CD14-positive monocyte (primary cell): ENCODE measurements around the gene FARP2. TPM values are rescaled to one million over a fixed set of nuclear protein-coding genes. Genes with fewer than 3 reads are reported as not detected.
A peak's percentile ranks its signal among the peaks of the same experiment; 100 is the strongest.

Source experiments
- DNase-seq, 3 donors: peaks; one replicate each; pipeline ENCODE4 v3.0.0-alpha.2; 2011 to 2022
- H2AFZ ChIP-seq: 2 replicates; pipeline ENCODE4 v1.6.0; 2012; ENCODE audit warnings: mild to moderate bottlenecking, low read depth, low read length, inconsistent platforms; ENCODE audit not compliant: insufficient read depth, poor library complexity, severe bottlenecking
- H3K27ac ChIP-seq, 2 donors: 1 replicate in 1 of 2; 2 replicates in 1 of 2; pipeline ENCODE4 v1.5.1; 2012 to 2013; ENCODE audit warnings: low read length in 2 of 2, control low read depth in 1 of 2, inconsistent platforms in 1 of 2, low read depth in 1 of 2, mild to moderate bottlenecking in 1 of 2
- H3K27me3 ChIP-seq, 2 donors: one replicate each; pipeline versions ENCODE4 v1.6.0 to v1.6.1; 2011 to 2013; ENCODE audit warnings: low read length in 2 of 2; ENCODE audit not compliant: control insufficient read depth in 2 of 2, insufficient read depth in 2 of 2
- H3K36me3 ChIP-seq, 2 donors: replicated peaks in 1 of 2; 1 replicate in 1 of 2; 2 replicates in 1 of 2; pipeline versions ENCODE4 v1.5.1 to v1.6.1; 2012 to 2013; ENCODE audit warnings: low read length in 2 of 2, control low read depth in 1 of 2, inconsistent platforms in 1 of 2, mild to moderate bottlenecking in 1 of 2; ENCODE audit not compliant: insufficient read depth in 2 of 2, control insufficient read depth in 1 of 2
- H3K4me1 ChIP-seq, 2 donors: 1 replicate in 1 of 2; 2 replicates in 1 of 2; pipeline versions ENCODE4 v1.5.1 to v1.6.1; 2012 to 2013; ENCODE audit warnings: low read length in 2 of 2, control low read depth in 1 of 2, inconsistent platforms in 1 of 2, mild to moderate bottlenecking in 1 of 2, moderate library complexity in 1 of 2; ENCODE audit not compliant: insufficient read depth in 2 of 2, control insufficient read depth in 1 of 2
- H3K4me2 ChIP-seq: replicated peaks from 2 replicates; pipeline ENCODE3; 2012; ENCODE audit warnings: low read length, moderate library complexity, mild to moderate bottlenecking; ENCODE audit not compliant: poor library complexity, severe bottlenecking; ENCODE audit errors: extremely low read depth
- H3K4me3 ChIP-seq, 3 experiments: fragments of 200-600 bp in 1 of 3; sonication (generic) in 1 of 3; replicated peaks in 1 of 3; 1 replicate in 2 of 3; 2 replicates in 1 of 3; pipeline ENCODE4 v1.5.1; 2011 to 2013; ENCODE audit warnings: low read length in 3 of 3, mild to moderate bottlenecking in 3 of 3, control low read depth in 2 of 3, low read depth in 2 of 3, inconsistent platforms in 1 of 3, moderate library complexity in 1 of 3
- H3K79me2 ChIP-seq: 2 replicates; pipeline ENCODE4 v1.6.0; 2012; ENCODE audit warnings: mild to moderate bottlenecking, control low read depth, inconsistent platforms, low read length, moderate library complexity; ENCODE audit not compliant: insufficient read depth
- H3K9ac ChIP-seq: 2 replicates; pipeline ENCODE4 v1.6.0; 2017; ENCODE audit warnings: low read length, mild to moderate bottlenecking; ENCODE audit not compliant: insufficient read depth, poor library complexity, severe bottlenecking
- H3K9me3 ChIP-seq, 2 donors: replicated peaks in 1 of 2; 1 replicate in 1 of 2; 2 replicates in 1 of 2; pipeline versions ENCODE4 v1.5.1 to v1.6.1; 2012 to 2013; ENCODE audit warnings: low read length in 2 of 2, control low read depth in 1 of 2; ENCODE audit not compliant: control insufficient read depth in 1 of 2, insufficient read depth in 1 of 2
- H4K20me1 ChIP-seq: 2 replicates; pipeline ENCODE4 v1.6.0; 2012; ENCODE audit warnings: mild to moderate bottlenecking, low read length, control low read depth, moderate library complexity; ENCODE audit not compliant: insufficient read depth
- H3K27ac Mint-ChIP-seq, 7 donors: one replicate each; pipeline ENCODE4 v1.8.0; 2020; ENCODE audit warnings: mild to moderate bottlenecking in 7 of 7, mixed read lengths in 7 of 7, moderate library complexity in 6 of 7, inconsistent platforms in 2 of 7
- H3K27me3 Mint-ChIP-seq, 3 donors: one replicate each; pipeline ENCODE4 v1.8.0; 2021 to 2022; ENCODE audit warnings: low read depth in 3 of 3, mild to moderate bottlenecking in 3 of 3, mixed read lengths in 3 of 3, moderate library complexity in 3 of 3, inconsistent platforms in 1 of 3
- H3K36me3 Mint-ChIP-seq, 2 donors: one replicate each; pipeline ENCODE4 v1.8.0; 2020; ENCODE audit warnings: mixed read lengths in 2 of 2, inconsistent platforms in 1 of 2, mild to moderate bottlenecking in 1 of 2
- H3K4me1 Mint-ChIP-seq: one replicate; pipeline ENCODE4 v1.8.0; 2020; ENCODE audit warnings: mild to moderate bottlenecking, mixed read lengths
- H3K4me3 Mint-ChIP-seq, 2 donors: one replicate each; pipeline ENCODE4 v1.8.0; 2020; ENCODE audit warnings: mild to moderate bottlenecking in 2 of 2, mixed read lengths in 2 of 2, moderate library complexity in 1 of 2
- H3K9me3 Mint-ChIP-seq, 7 donors: one replicate each; pipeline ENCODE4 v1.8.0; 2020 to 2022; ENCODE audit warnings: mixed read lengths in 7 of 7, mild to moderate bottlenecking in 6 of 7, moderate library complexity in 6 of 7, inconsistent platforms in 2 of 7
- CTCF ChIP-seq: fragments of 200-600 bp; IDR thresholded peaks from one replicate; pipeline ENCODE4 v1.8.0; 2022; ENCODE audit warnings: antibody characterized with exemption, mild to moderate bottlenecking
- WGBS: methylation state at CpG from one replicate; pipeline ENCODE4 v1.1.5; 2013; ENCODE audit warnings: missing lambda C conversion rate; ENCODE audit not compliant: insufficient coverage; 5-methylcytosine and 5-hydroxymethylcytosine counted together
- intact Hi-C, 2 donors: fragments of 100-400 bp; cut with micrococcal nuclease; formaldehyde crosslinking; loops; one replicate each; pipeline versions ENCODE4 v1.15.0 to v1.15.1; 2023
- polyA plus RNA-seq, 3 donors: library from polyadenylated mRNA; depleted of rRNA in 1 of 3; unstranded in 2 of 3; stranded (reverse) in 1 of 3; fragments of 300-500 nt in 2 of 3; fragments of >200 nt in 1 of 3; fragmentation: Illumina TruSeq in 2 of 3; gene quantifications; 1 replicate in 2 of 3; 2 replicates in 1 of 3; pipeline ENCODE4 v1.2.3, GENCODE V29; 2012 to 2021

Gene FARP2
- polyA plus RNA-seq, 3 donors: 6.7 to 8.5 (median 7.3) TPM

GRCh38 chr2:241356871-241357260 lies 781 bp downstream of the FARP2 start:
- Histone ChIP-seq H3K4me1 (peaks cover 29 to 33% of the 10 kb centered on the region in 2 donors), H4K20me1 (peaks cover 21% of the 10 kb centered on the region), H3K9me3 (no peaks in the 10 kb centered on the region), H3K9ac (peak overlapping the region; percentile 80), H3K4me3 (peak overlapping the region; percentile 48 to 82 (median 77)), H3K79me2 (peaks cover 21% of the 10 kb centered on the region), H2AFZ (peak overlapping the region; percentile 70), H3K27me3 (no peaks in the 10 kb centered on the region), H3K4me2 (peak overlapping the region; percentile 89), H3K36me3 (peaks cover 20 to 30% of the 10 kb centered on the region in 2 donors), H3K27ac (peak overlapping the region in 1 of 2 donors; percentile 73)
- H3K9me3 Mint-ChIP-seq: peaks cover 0 to 2% (median 0%) of the 10 kb centered on the region in 7 donors
- intact Hi-C loops: loop anchor here (2.0 to 10.0 kb wide), 8 partner anchors 42 to 378 kb away; partner anchors contain the start of genes ATG4B (in 2 of the 2), HDLBP (in 2 of the 2), SEPTIN2 (in 2 of the 2) and THAP4 (in 2 of the 2)
- no peak for TF ChIP-seq CTCF
- H3K4me3 Mint-ChIP-seq: peak overlapping the region; percentile 80 to 89
- peaks cover 29 to 30% of the 10 kb centered on the region in 2 donors for H3K36me3 Mint-ChIP-seq
- H3K27ac Mint-ChIP-seq: peak overlapping the region in 6 of 7 donors; percentile 20 to 75 (median 59)
- no peak for DNase-seq
- H3K27me3 Mint-ChIP-seq: peaks cover 0 to 4% (median 0%) of the 10 kb centered on the region in 3 donors
- 49% methylated on average over 2 of the region's 5 CpGs for WGBS
- H3K4me1 Mint-ChIP-seq: peaks cover 35% of the 10 kb centered on the region

- intact Hi-C loops: loop anchor here (2.0 to 10.0 kb wide), 8 partner anchors 43 to 377 kb away; partner anchors contain the start of genes ATG4B (in 2 of the 2), HDLBP (in 2 of the 2), SEPTIN2 (in 2 of the 2) and THAP4 (in 2 of the 2)
- H3K27me3 Mint-ChIP-seq: peaks cover 0 to 4% (median 0%) of the 10 kb centered on the region in 3 donors
- TF ChIP-seq CTCF: no peak
- Histone ChIP-seq H3K4me3 (peak overlapping the region in 1 of 3 experiments; percentile 82), H3K27ac (no peak overlapping the region), H3K9me3 (no peaks in the 10 kb centered on the region), H3K4me2 (peak overlapping the region; percentile 89), H3K27me3 (no peaks in the 10 kb centered on the region), H3K36me3 (peaks cover 14 to 23% of the 10 kb centered on the region in 2 donors), H2AFZ (no peak overlapping the region), H3K4me1 (peaks cover 29 to 33% of the 10 kb centered on the region in 2 donors), H3K79me2 (peaks cover 21% of the 10 kb centered on the region), H3K9ac (no peak overlapping the region), H4K20me1 (peaks cover 21% of the 10 kb centered on the region)
- peaks cover 0 to 2% (median 0%) of the 10 kb centered on the region in 7 donors for H3K9me3 Mint-ChIP-seq
- peaks cover 24 to 25% of the 10 kb centered on the region in 2 donors for H3K36me3 Mint-ChIP-seq
- peak overlapping the region; percentile 80 to 89 for H3K4me3 Mint-ChIP-seq
- no peak overlapping the region for H3K27ac Mint-ChIP-seq
- no peak for DNase-seq
- H3K4me1 Mint-ChIP-seq: peaks cover 35% of the 10 kb centered on the region
- WGBS: no CpG with 5 or more reads among the region's 3 CpGs
Observed at GRCh38 chr2:241357531-241357930, 1.4 kb downstream of the FARP2 start.
